A549 treated with ZK216348 at 1 μM for 4 hours (cell line): ENCODE measurements around the gene ALKBH6. TPM values are rescaled to one million over a fixed set of nuclear protein-coding genes. Genes with fewer than 3 reads are reported as not detected.

ENCODE experiments used
- total RNA-seq: library from RNA; stranded (reverse); fragments of 200-300 nt; extraction: Qiagen RNA extraction; gene quantifications from 5 replicates; pipeline ENCODE4 v1.2.3, GENCODE V29; 2022; ENCODE audit warnings: low read depth

ALKBH6 gene
- 22.9 to 29.8 TPM (median 26.6 TPM) in 5 replicates for total RNA-seq

DNA sequence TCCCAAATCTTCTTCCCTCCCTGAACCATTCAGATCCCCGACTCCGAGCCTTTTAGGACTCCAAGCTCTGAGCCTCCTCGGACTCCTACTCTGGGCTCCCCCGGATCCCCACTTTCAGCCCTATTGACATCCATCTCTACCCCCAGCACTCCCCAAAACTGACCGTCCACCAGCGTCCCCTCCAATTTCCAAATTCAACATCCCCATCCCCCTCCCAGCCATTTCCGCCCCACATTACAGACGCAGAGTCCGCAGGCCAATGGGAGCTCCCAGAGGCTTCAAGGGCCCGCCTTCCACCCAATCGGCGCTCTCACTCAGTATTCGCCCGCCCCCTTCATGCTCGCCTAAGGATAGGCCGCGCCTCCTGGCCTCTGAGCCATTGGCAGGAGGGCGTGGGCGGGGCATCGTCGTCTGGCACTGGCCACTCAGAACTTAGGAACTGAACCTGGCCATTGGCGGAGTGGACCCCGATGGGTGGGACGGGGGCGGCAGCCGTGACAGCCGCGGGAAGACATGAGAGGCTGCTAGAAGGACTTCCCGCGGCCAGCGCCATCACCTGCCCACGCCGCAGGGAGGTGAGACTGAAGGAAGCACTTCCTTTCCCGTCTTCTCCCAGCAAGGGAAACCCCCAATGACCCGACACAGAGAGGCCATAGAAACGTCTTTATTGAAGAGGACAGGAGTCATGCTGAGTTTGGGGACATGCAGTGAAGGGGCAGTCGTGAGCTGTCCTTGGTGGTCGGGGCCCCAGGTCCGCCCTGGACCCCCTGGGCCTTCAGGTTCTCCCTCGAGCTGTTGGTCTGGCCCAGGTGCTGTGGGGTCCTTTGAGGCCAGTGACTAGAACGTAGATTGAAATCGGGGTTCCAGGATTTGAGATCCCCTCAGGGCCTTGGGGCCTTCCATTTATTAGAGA, at the start of gene ALKBH6:
ALKBH6 (minus strand) TSS at position 202 of the 913 bp plus-strand sequence. CDS start 816 bp downstream, outside the sequence.

GRCh38 chr19:36054733-36055686, 41.0 kb upstream of the ALKBH6 start, which contains the start of gene WDR62:
TSS of gene WDR62 (plus strand) at chr19:36054897. CDS start at chr19:36054972, 75 bp downstream.

DNA sequence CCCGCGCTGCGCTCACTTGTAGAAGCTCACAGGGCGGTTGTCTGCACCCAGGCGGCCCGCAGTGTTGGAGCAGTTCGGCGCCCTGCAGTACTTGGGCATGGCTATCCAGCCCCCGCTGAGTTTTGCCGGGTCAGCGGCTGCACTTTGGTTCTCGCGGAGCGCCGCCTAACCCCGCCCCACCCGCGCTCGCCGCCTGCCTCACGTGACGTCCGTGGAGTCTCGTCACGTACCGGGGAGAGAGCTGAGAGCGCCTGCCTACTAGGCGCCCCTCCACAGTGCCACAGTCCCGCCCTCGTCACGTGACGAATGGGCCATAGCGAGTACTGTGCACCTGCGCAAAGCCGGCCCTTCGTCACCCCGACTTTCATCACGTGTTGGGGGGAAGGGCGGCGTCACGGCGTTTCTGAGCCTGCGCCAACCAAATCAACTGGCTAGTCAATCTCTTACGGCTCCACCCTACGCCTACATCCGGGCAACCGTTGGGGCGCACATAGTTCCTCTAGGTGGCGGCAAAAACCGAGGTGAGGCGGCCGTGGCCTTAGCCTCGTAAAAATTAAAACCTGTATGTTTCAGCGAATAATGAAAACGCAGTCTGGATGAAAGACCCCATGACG, 40.2 kb upstream of the ALKBH6 start, which contains the start of gene THAP8:
THAP8 (minus strand) TSS at position 167 of the 614 bp plus-strand sequence; CDS start at position 99, 68 bp downstream.

GRCh38 chr19:36032251-36033104, 18.5 kb upstream of the ALKBH6 start, which contains the start of gene CLIP3:
TSS of gene CLIP3 (minus strand) at chr19:36032873. CDS start at chr19:36032357, 516 bp downstream.

GRCh38 chr19:36008336-36008978, 5.6 kb downstream of the ALKBH6 start, which contains the start of gene SYNE4:
TSS of gene SYNE4 (minus strand) at chr19:36008813. CDS start at chr19:36008681, 132 bp downstream.

DNA sequence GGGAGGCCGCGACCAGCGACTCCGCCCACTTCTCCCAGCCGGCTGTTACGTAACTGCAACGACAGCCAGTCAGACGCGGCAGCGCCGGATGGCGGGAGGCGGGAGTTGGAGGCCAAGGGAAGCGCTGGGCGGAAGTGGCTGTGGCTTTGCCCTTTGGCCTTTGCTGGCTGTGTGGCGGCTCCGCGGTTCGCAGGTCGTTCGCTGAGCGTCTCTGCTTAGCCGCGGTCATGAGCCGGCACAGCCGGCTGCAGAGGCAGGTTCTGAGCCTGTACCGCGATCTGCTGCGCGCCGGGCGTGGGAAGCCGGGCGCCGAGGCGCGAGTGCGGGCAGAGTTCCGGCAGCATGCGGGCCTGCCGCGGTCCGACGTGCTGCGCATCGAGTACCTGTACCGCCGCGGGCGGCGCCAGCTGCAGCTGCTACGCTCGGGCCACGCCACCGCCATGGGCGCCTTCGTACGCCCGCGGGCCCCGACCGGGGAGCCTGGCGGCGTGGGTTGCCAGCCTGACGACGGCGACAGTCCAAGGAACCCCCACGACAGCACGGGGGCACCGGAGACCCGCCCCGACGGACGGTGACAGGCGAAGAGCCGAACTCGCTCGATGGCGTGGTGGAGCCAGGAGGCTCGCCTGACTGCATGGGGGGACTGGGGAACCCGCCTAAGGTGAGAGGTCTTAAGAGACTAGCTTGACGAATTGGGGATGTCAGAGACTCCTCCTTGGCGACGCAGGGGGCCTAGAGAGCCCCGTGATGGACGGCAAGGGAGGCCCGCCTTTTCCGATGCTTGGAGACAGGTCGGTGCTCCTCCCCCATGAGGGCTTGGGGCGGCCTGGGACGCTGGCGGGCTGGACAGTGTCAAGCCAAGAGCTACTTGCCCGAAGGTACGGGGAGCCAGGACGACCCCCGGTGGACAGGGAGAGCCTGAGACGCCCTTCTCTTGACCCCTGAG, 18.7 kb downstream of the ALKBH6 start, which contains the start of gene SDHAF1:
SDHAF1 (plus strand) TSS at position 141 of the 946 bp plus-strand sequence; CDS start at position 228, 87 bp downstream.

Other genes with a start within 250 kb of the ALKBH6 start
- 3.3 to 8.9 TPM (median 8.1 TPM) in 5 replicates for gene ARHGAP33, start 238.6 kb downstream of the ALKBH6 start, total RNA-seq
- 0.13 to 0.52 TPM (median 0.38 TPM) in 5 replicates for gene PRODH2, start 201.4 kb downstream of the ALKBH6 start, total RNA-seq
- gene NPHS1, start 161.7 kb downstream of the ALKBH6 start, total RNA-seq, result 0.24 to 0.84 TPM (median 0.44 TPM) in 5 replicates
- 0.24 to 0.70 TPM (median 0.52 TPM) in 5 replicates for gene KIRREL2, start 157.3 kb downstream of the ALKBH6 start, total RNA-seq
- gene APLP1, start 145.6 kb downstream of the ALKBH6 start, total RNA-seq, result 72.6 to 97.1 TPM (median 93.4 TPM) in 5 replicates
- 4.2 to 8.9 TPM (median 7.8 TPM) in 5 replicates for gene NFKBID, start 113.7 kb downstream of the ALKBH6 start, total RNA-seq
- gene HCST, start 111.7 kb downstream of the ALKBH6 start, total RNA-seq, result 0.55 to 0.89 TPM (median 0.63 TPM) in 3 of 5 replicates, not detected in the others
- not detected in 5 replicates for gene TYROBP, start 105.9 kb downstream of the ALKBH6 start, total RNA-seq
- 9.8 to 25.6 TPM (median 24.1 TPM) in 5 replicates for gene LRFN3, start 77.8 kb downstream of the ALKBH6 start, total RNA-seq
- 24.6 to 55.5 TPM (median 50.4 TPM) in 5 replicates for gene SDHAF1, start 19.0 kb downstream of the ALKBH6 start, total RNA-seq
- 0.07 to 0.33 TPM (median 0.23 TPM) in 4 of 5 replicates, not detected in the other for gene SYNE4, start 5.4 kb downstream of the ALKBH6 start, total RNA-seq
- 0.53 to 0.99 TPM (median 0.90 TPM) in 5 replicates for gene CLIP3, start 18.7 kb upstream of the ALKBH6 start, total RNA-seq
- gene THAP8, start 40.1 kb upstream of the ALKBH6 start, total RNA-seq, result 3.4 to 8.1 TPM (median 7.1 TPM) in 5 replicates
- gene WDR62, start 40.7 kb upstream of the ALKBH6 start, total RNA-seq, result 15.0 to 30.0 TPM (median 28.9 TPM) in 5 replicates
- 0.23 TPM in 1 of 5 replicates, not detected in the others for gene OVOL3, start 96.9 kb upstream of the ALKBH6 start, total RNA-seq
- gene POLR2I, start 100.7 kb upstream of the ALKBH6 start, total RNA-seq, result 220 to 305 TPM (median 245 TPM) in 5 replicates
- gene TBCB, start 101.3 kb upstream of the ALKBH6 start, total RNA-seq, result 403 to 570 TPM (median 545 TPM) in 5 replicates
- 1,507 to 2,208 TPM (median 2,155 TPM) in 5 replicates for gene CAPNS1, start 125.9 kb upstream of the ALKBH6 start, total RNA-seq
- not detected in 5 replicates for gene COX7A1, start 138.2 kb upstream of the ALKBH6 start, total RNA-seq
- 3.7 to 5.4 TPM (median 4.2 TPM) in 5 replicates for gene ZNF565, start 200.5 kb upstream of the ALKBH6 start, total RNA-seq
- gene ZNF146, start 200.9 kb upstream of the ALKBH6 start, total RNA-seq, result 109 to 188 TPM (median 120 TPM) in 5 replicates